Activated CD4-positive, alpha-beta T cell treated with anti-CD3 and anti-CD28 coated beads for 48 hours (primary cell): Measurements from ENCODE around the gene SLC35D3.
"Not testable (repeated sequence)": the region's sequence is repeated elsewhere in the genome, so short reads cannot be mapped to it uniquely, and the experiment has no call there.

Experiments
- DNase-seq: peaks from one replicate; pipeline ENCODE4 v3.0.0-alpha.2; 2020

SLC35D3 gene

DNA sequence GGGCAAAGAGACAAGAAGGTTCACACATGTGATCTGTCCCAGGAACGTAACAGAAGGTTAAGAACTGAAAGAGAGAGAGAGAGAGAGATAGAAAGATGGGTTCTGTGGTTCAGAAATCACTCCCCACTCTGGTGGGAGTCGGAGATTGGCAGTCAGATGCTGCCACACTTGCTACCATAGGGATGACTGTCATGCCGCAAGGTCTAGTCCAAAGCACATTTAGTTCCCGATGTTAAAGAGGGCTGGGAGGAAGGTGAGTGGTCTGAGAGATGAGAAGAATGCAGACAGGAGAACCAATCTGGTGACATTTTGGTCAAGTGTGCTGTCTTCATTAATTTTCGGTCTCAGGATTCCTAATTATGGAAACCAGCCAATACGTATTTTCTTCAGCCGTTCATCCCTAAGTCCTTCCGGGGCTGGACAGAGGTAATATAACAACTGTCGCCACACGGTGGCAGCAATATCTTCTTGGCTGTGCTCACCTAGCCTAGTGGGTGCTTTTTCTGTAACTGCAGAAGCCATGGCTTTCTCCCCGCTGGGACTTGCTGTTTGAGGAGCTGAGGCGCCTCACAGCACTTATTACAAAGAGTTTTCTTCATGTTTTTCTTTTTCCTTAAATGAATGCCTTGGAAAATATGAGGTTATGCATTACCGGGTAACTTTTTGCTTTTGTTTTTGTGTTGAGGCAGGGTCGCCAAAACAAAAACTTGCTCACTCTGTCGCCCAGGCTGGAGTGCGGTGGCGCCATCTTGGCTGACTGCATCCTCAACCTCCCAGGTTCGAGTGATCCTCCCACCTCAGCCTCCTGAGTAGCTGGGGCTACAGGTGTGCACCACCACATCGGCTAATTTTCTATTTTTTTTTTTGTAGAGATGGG lies 46.0 kb downstream of the SLC35D3 start:
- DNase-seq = peak; percentile 78

DNA sequence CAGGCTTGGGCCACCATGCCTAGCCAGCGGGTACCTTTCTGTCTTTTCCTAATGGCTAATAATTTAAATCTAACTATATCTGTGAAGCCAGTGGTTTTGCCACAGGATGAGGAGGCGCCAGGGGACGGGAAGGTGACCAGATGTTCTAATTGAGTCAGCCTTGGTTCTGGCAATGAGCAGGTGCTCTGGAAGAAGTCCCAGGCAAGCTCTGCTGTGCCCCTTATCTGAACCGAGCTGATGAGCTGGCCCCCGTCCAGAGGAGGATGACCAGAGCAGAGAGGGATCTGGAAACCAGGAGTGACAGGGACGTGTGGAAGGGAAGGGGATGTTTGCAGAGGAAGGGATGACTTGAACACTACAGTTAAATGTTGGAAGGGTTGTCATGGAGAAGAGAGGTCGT lies 46.7 kb downstream of the SLC35D3 start:
- no peak for DNase-seq

DNA sequence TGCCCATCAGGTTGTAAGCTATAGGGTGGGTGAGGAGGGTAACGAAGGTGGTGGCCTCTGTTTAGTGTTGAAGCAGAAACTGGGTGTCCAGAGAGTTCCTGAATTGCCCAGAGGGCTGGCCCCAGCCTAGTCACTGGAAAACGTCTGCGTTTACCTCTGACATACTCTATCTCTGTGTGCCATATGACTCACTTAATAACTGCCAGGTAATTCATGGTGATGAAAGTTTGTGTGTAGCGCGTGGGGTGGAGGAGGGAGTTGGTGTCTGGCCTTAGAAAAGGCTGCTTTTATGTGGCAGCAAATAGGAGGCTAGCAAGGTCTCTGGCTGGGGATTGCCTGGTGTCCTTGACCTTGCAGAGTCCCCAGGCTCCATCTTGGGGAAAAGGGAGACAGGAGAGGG lies 47.3 kb downstream of the SLC35D3 start:
- DNase-seq = no peak

DNA sequence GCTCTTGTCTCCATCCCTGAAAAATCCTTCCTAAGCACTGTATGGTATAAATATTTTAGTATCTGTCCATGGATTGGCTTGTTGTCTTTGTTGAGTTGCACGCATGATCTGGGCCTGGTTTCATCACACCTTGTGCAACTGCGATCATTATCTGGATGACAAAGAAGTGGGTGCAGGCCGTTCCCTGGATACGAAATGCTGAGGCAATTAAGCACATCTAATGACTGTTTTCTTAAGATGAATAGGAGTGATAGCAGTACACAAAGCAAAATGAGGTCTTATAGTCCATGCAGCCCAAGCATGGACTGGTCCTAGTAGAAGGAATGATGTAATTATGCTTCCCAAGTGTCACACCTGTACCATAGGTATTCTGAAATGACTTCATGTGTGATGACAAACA lies 47.8 kb downstream of the SLC35D3 start:
- DNase-seq = no peak

DNA sequence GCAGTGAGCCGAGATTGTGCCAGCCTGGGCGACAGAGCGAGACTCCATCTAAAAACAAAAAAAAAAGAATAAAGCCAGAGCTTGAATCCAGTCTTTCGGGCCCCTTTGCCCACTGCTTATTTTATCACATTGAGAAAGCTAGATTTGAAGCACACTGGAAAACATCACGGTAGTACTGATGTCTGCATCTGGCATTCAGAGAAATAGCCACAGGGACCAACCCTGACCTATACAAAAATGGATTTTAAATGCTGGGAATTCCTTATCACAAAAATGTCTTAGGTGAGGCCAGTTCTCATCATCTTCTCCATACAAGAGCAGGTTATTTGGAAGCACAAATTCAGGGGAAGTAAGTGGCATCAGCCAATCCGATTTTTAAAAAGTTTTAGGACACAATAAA lies 49.5 kb downstream of the SLC35D3 start:
- DNase-seq = no peak

DNA sequence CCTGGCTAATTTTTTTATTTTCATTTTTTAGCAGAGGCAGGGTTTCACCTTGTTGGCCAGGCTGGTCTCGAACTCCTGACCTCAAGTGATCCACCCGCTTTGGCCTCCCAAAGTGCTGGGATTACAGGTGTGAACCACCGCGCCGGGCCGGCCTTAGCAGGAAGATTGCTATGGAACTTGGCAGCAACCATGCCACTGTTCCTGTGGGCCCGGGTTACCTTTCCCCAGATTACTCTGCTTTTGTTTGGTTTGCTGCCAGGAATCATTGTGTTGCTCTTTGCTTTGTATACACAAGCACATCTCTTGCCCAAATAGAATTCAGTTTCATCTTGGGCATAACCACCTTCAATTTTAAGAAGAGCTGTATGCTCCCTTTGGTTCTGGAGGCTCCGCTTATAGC lies 51.7 kb downstream of the SLC35D3 start:
- not testable (repeated sequence) for DNase-seq
